Smooth muscle cell (in vitro differentiated cells): ENCODE data around the gene KLF4. TPM values are rescaled to one million over a fixed set of nuclear protein-coding genes. Genes with fewer than 3 reads are reported as not detected.
A peak's percentile ranks its signal among the peaks of the same experiment; 100 is the strongest.

ENCODE experiments used
- DNase-seq: peaks from one replicate; lab custom pipeline; 2025; ENCODE audit not compliant: unreplicated experiment; lab: John Stamatoyannopoulos, UW
- H2AFZ ChIP-seq: fragments of 200-600 bp; sonication (generic); 2 replicates; pipeline ENCODE4 v1.6.0; 2016; ENCODE audit warnings: antibody characterized with exemption, low read depth, mild to moderate bottlenecking
- H3F3A ChIP-seq: fragments of 200-600 bp; sonication (generic); 2 replicates; pipeline ENCODE4 v1.6.0; 2017; ENCODE audit warnings: antibody characterized with exemption, low read depth
- H3K27ac ChIP-seq: fragments of 200-600 bp; sonication (generic); 2 replicates; pipeline ENCODE4 v1.5.1; 2016; ENCODE audit warnings: low read depth, mild to moderate bottlenecking
- H3K27me3 ChIP-seq: fragments of 200-600 bp; sonication (generic); 2 replicates; pipeline ENCODE4 v1.6.1; 2016; ENCODE audit warnings: low read depth, mild to moderate bottlenecking
- H3K36me3 ChIP-seq: fragments of 200-600 bp; sonication (generic); 2 replicates; pipeline ENCODE4 v1.5.1; 2016; ENCODE audit warnings: low read depth
- H3K4me1 ChIP-seq: fragments of 200-600 bp; sonication (generic); 2 replicates; pipeline ENCODE4 v1.5.1; 2016; ENCODE audit warnings: low read depth
- H3K4me2 ChIP-seq: fragments of 200-600 bp; sonication (generic); 2 replicates; pipeline ENCODE4 v1.6.0; 2016; ENCODE audit warnings: mild to moderate bottlenecking
- H3K4me3 ChIP-seq: fragments of 200-600 bp; sonication (generic); 2 replicates; pipeline ENCODE4 v1.5.1; 2016; ENCODE audit warnings: mild to moderate bottlenecking
- H3K79me2 ChIP-seq: fragments of 200-600 bp; sonication (generic); 2 replicates; pipeline ENCODE4 v1.6.0; 2016; ENCODE audit warnings: low read depth, mild to moderate bottlenecking
- H3K9ac ChIP-seq: fragments of 200-600 bp; sonication (generic); 2 replicates; pipeline ENCODE4 v1.6.0; 2016; ENCODE audit warnings: low read depth
- H3K9me3 ChIP-seq: fragments of 200-600 bp; sonication (generic); replicated peaks from 2 replicates; pipeline ENCODE4 v1.5.1; 2016; ENCODE audit warnings: low read depth
- H4K20me1 ChIP-seq: fragments of 200-600 bp; sonication (generic); 2 replicates; pipeline ENCODE4 v1.6.0; 2016; ENCODE audit warnings: low read depth
- WGBS: methylation state at CpG from one replicate; pipeline ENCODE4 v1.1.7; 2016; ENCODE audit warnings: low lambda C conversion rate; 5-methylcytosine and 5-hydroxymethylcytosine counted together
- polyA plus RNA-seq: library from polyadenylated mRNA; unstranded; fragments of >200 nt; fragmentation: Nextera tagmentation; extraction: Ambion mirVana; gene quantifications from 2 replicates; pipeline ENCODE4 v1.2.1, GENCODE V29; 2016
- total RNA-seq: library from RNA; depleted of rRNA; stranded (reverse); fragments of >200 nt; gene quantifications from 2 replicates; pipeline ENCODE4 v1.2.3, GENCODE V29; 2014
- TF ChIP-seq, protein P1 (sequence below): fragments of 200-600 bp; sonication (generic); IDR thresholded peaks from 2 replicates; pipeline ENCODE4 v1.5.1; 2017; ENCODE audit warnings: borderline replicate concordance, mild to moderate bottlenecking, antibody characterized with exemption; ENCODE audit not compliant: insufficient read depth, poor library complexity, severe bottlenecking

KLF4 gene
- 33.3 and 43.6 TPM in 2 replicates for total RNA-seq
- 5.1 and 13.6 TPM in 2 replicates for polyA plus RNA-seq

- 2% methylated on average over 55 of the region's 101 CpGs for WGBS
- H4K20me1 ChIP-seq: peaks cover 30% of the 10 kb centered on the region
- peak; percentile 89 for DNase-seq
Measured at GRCh38 chr9:107489687-107490605, at the start of gene KLF4. Gene KLF4, minus strand, starts transcription at chr9:107489769. Its CDS starts 597 bp downstream, at chr9:107489172.

GRCh38 chr9:107536462-107536861 lies 46.9 kb upstream of the KLF4 start:
- no peak for DNase-seq
- no peak overlapping the region for H3K9ac ChIP-seq
- H3K36me3 ChIP-seq: no peaks in the 10 kb centered on the region
- no peak overlapping the region for H3K4me2 ChIP-seq
- no peak overlapping the region for H2AFZ ChIP-seq
- no peak overlapping the region for H3K27ac ChIP-seq
- no peaks in the 10 kb centered on the region for H3K79me2 ChIP-seq
- H3F3A ChIP-seq: no peaks in the 10 kb centered on the region
- no peaks in the 10 kb centered on the region for H3K4me1 ChIP-seq
- TF ChIP-seq, protein P1, sequence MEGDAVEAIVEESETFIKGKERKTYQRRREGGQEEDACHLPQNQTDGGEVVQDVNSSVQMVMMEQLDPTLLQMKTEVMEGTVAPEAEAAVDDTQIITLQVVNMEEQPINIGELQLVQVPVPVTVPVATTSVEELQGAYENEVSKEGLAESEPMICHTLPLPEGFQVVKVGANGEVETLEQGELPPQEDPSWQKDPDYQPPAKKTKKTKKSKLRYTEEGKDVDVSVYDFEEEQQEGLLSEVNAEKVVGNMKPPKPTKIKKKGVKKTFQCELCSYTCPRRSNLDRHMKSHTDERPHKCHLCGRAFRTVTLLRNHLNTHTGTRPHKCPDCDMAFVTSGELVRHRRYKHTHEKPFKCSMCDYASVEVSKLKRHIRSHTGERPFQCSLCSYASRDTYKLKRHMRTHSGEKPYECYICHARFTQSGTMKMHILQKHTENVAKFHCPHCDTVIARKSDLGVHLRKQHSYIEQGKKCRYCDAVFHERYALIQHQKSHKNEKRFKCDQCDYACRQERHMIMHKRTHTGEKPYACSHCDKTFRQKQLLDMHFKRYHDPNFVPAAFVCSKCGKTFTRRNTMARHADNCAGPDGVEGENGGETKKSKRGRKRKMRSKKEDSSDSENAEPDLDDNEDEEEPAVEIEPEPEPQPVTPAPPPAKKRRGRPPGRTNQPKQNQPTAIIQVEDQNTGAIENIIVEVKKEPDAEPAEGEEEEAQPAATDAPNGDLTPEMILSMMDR: no peak
- H3K27me3 ChIP-seq: no peaks in the 10 kb centered on the region
- WGBS: 87% methylated on average over 3 of the region's 3 CpGs
- H3K4me3 ChIP-seq: no peak overlapping the region
- no peaks in the 10 kb centered on the region for H4K20me1 ChIP-seq
- no peaks in the 10 kb centered on the region for H3K9me3 ChIP-seq

More at GRCh38 chr9:107489687-107490605, at the start of gene KLF4:
- Histone ChIP-seq H3K4me3 (peak within 1 kb of the TSS; percentile 75), H3K4me2 (peak within 1 kb of the TSS; percentile 92), H3K27ac (peak within 1 kb of the TSS; percentile 89), H2AFZ (peak within 1 kb of the TSS; percentile 78), H3F3A (peaks cover 14% of the 10 kb centered on the region), H3K9ac (peak within 1 kb of the TSS; percentile 98), H3K9me3 (no peaks in the 10 kb centered on the region), H3K27me3 (peaks cover 15% of the 10 kb centered on the region), H3K36me3 (peaks cover 2% of the 10 kb centered on the region), H3K4me1 (peaks cover 15% of the 10 kb centered on the region), H3K79me2 (no peaks in the 10 kb centered on the region)
- TF ChIP-seq, protein P1: no peak

GRCh38 chr9:107534510-107535078 lies 45.0 kb upstream of the KLF4 start:
- no peaks in the 10 kb centered on the region for H4K20me1 ChIP-seq
- H3K27me3 ChIP-seq: no peaks in the 10 kb centered on the region
- H3K9me3 ChIP-seq: no peaks in the 10 kb centered on the region
- no peak for DNase-seq
- TF ChIP-seq, protein P1: no peak
- no peaks in the 10 kb centered on the region for H3K79me2 ChIP-seq
- H3K27ac ChIP-seq: no peak overlapping the region
- H3F3A ChIP-seq: no peaks in the 10 kb centered on the region
- 93% methylated on average over 14 of the region's 14 CpGs for WGBS
- H3K4me3 ChIP-seq: no peak overlapping the region
- H2AFZ ChIP-seq: no peak overlapping the region
- no peaks in the 10 kb centered on the region for H3K36me3 ChIP-seq
- H3K4me1 ChIP-seq: no peaks in the 10 kb centered on the region
- no peak overlapping the region for H3K9ac ChIP-seq
- H3K4me2 ChIP-seq: no peak overlapping the region
